ENCODE measurements around the gene GAPDH.
"Not testable (repeated sequence)": the region's sequence is repeated elsewhere in the genome, so short reads cannot be mapped to it uniquely, and the experiment has no call there.

GAPDH gene

GRCh38 chr12:6582959-6583358, 48.6 kb downstream of the GAPDH start (continued):
- TF ChIP-seq TCF4 (CRISPR knock-in tag; IDR thresholded peaks at IDR 0.05; ENCODE audit: borderline replicate concordance), result no peak
- TF ChIP-seq PPARA (CRISPR knock-in tag; IDR thresholded peaks at IDR 0.05; ENCODE audit: borderline replicate concordance), result no peak
- no peak for TF ChIP-seq TSHZ2 (CRISPR knock-in tag; IDR thresholded peaks at IDR 0.05)
- no peak for TF ChIP-seq ZNF565 (CRISPR knock-in tag; conservative IDR thresholded peaks at IDR 0.05; ENCODE audit: low read depth)

- ATAC-seq, result no peak
- TF ChIP-seq OSR1 (CRISPR knock-in tag; IDR thresholded peaks at IDR 0.05) (no peak), PPARA (CRISPR knock-in tag; IDR thresholded peaks at IDR 0.05; ENCODE audit: borderline replicate concordance) (no peak), ZC3H10 (CRISPR knock-in tag; IDR thresholded peaks at IDR 0.05) (no peak), ZFP3 (CRISPR knock-in tag; IDR thresholded peaks at IDR 0.05) (no peak), CREB5 (CRISPR knock-in tag; IDR thresholded peaks at IDR 0.05; ENCODE audit: low read depth) (no peak), RARB (CRISPR knock-in tag; IDR thresholded peaks at IDR 0.05) (no peak)
Observed at GRCh38 chr12:6584293-6584692, 50.0 kb downstream of the GAPDH start.

GRCh38 chr12:6586569-6586968, 52.3 kb downstream of the GAPDH start:
- not testable (repeated sequence) for ATAC-seq
